ENCODE data around the gene KCNJ15. TPM values are rescaled to one million over a fixed set of nuclear protein-coding genes. Genes with fewer than 3 reads are reported as not detected.
"Not testable (repeated sequence)": the region's sequence is repeated elsewhere in the genome, so short reads cannot be mapped to it uniquely, and the experiment has no call there.

KCNJ15 gene
- total RNA-seq, 4 donors from 2014 or later, result 0.14 to 0.16 TPM; not detected in 2

DNA sequence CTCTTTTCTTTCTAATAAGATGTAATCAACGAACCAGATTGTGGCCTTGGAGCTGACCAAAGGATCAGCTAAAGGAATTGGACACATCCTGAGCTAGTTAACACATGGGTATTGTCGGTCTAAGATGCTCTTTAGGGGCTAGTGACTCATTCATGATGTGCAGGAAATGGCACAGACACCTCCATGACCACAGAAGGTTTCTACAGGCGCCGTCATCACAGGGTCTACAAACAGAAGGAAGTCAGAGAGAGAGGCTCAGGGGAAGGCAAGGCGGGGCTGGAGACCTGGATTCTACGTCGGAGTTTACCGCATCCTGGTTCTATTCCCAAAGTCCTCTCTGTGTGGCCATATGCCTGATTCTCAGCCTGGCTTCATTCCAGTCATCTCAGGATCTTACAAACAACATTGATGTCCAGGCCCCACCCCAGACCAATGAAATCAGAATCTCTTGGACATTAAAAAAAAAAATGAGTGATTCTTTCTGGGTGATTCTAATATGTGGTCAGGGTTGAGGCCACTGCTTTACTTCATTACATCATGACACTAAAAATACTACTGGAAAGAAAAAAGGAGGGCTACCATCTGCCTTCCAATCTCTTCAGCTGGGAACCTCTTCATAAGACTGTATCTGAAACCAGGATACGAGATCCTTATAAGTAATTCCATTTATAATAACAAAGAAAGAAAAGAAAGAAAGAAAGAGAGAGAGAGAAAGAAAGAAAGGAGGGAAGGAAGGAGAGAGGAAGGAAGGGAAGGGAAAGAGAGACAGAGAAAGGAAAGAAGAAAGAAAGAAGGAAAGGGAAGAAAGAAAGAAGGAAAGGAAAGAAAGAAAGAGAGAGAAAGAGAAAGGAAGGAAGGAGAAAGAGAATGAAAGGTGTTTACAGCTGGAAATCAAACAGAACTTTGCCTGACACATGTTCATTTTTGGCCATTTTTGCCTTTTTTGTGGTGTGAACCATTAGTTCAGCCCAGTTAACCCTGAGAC is 11.6 kb upstream of the KCNJ15 start:
- no peak overlapping the region for H3K27ac ChIP-seq
- no peak for DNase-seq
- in situ Hi-C loops (cut with MboI; ENCODE audit: low pct_ligation_motif_present in 1 of 4, low pct_unique_long_range_greater_than_20kb in 1 of 4, low sequenced_read_pairs in 3 of 4), result no loop called here
- H3K36me3 ChIP-seq, result no peaks in the 10 kb centered on the region
- intact Hi-C loops (cut with DNase I; ENCODE audit: low total_unique reads), result no loop called here
- no peaks in the 10 kb centered on the region for H3K9me3 ChIP-seq
- 72 to 73% methylated on average over 3 to 9 of the region's 9 CpGs for WGBS, 2 donors (ENCODE audit: low coverage in 1 of 2)
- no peak overlapping the region for H3K4me3 ChIP-seq
- TF ChIP-seq POLR2A (IDR thresholded peaks at IDR 0.05) (no peak), EP300 (IDR thresholded peaks at IDR 0.05; ENCODE audit: low read depth) (no peak), POLR2AphosphoS5 (IDR thresholded peaks at IDR 0.05) (no peak), CTCF (IDR thresholded peaks at IDR 0.05) (no peak)
- no peaks in the 10 kb centered on the region for H3K27me3 ChIP-seq
- H3K4me1 ChIP-seq, result peaks cover 4 to 17% (median 10%) of the 10 kb centered on the region in 4 donors

DNA sequence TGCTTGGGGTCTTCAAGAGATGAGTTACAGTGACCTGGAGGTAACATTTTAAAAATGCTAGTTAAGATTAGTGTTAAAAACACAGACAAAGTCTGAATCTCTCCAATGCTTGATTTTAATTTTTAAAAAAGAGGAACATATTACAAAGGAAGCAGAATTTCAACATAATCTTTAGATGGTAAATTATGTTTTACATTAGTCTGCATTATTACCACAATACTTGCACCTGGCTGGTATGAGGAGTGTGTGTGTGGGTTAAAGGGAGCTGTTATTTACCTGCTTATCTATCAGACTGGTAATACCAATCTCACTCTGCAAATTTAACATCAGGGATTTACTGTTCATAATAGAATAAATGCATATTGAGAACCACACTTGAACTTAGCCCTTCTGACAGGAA is 10.3 kb upstream of the KCNJ15 start:
- Histone ChIP-seq H3K4me3 (no peak overlapping the region), H3K36me3 (no peaks in the 10 kb centered on the region), H3K27ac (no peak overlapping the region), H3K27me3 (no peaks in the 10 kb centered on the region), H3K4me1 (peaks cover 5 to 27% (median 15%) of the 10 kb centered on the region in 4 donors), H3K9me3 (no peaks in the 10 kb centered on the region)
- DNase-seq, result no peak
- intact Hi-C loops (cut with DNase I; ENCODE audit: low total_unique reads) (no loop called here), in situ Hi-C loops (cut with MboI; ENCODE audit: low pct_ligation_motif_present in 1 of 4, low pct_unique_long_range_greater_than_20kb in 1 of 4, low sequenced_read_pairs in 3 of 4) (no loop called here)
- no peak for TF ChIP-seq POLR2A (IDR thresholded peaks at IDR 0.05)
- no peak for TF ChIP-seq EP300 (IDR thresholded peaks at IDR 0.05; ENCODE audit: low read depth)
- TF ChIP-seq CTCF (IDR thresholded peaks at IDR 0.05), result no peak
- no peak for TF ChIP-seq POLR2AphosphoS5 (IDR thresholded peaks at IDR 0.05)

DNA sequence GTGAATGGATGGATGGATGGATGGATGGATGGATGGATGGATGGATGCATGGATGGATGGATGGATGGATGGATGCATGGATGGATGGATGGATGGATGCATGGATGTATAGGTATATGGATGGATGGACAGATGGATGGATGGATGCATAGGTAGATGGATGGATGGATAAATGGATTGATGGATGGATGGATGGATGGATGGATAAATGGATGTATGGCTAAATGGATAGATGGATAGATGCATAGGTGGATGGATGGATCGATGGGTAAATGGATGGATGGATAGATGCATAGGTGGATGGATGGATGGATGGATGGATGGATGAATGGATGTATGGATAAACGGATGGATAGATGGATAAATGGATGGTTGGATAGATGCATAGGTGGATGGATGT is 9.7 kb upstream of the KCNJ15 start:
- H3K9me3 ChIP-seq; DNase-seq; intact Hi-C loops (cut with DNase I; ENCODE audit: low total_unique reads); in situ Hi-C loops (cut with MboI; ENCODE audit: low pct_ligation_motif_present in 1 of 4, low pct_unique_long_range_greater_than_20kb in 1 of 4, low sequenced_read_pairs in 3 of 4); H3K36me3 ChIP-seq; H3K27ac ChIP-seq; H3K27me3 ChIP-seq; H3K4me3 ChIP-seq: not testable (repeated sequence)
- H3K4me1 ChIP-seq, result peaks cover 5 to 29% (median 16%) of the 10 kb centered on the region in 4 donors
- WGBS, 2 donors (ENCODE audit: low coverage in 1 of 2), result 82 to 90% methylated on average over 2 of the region's 2 CpGs

DNA sequence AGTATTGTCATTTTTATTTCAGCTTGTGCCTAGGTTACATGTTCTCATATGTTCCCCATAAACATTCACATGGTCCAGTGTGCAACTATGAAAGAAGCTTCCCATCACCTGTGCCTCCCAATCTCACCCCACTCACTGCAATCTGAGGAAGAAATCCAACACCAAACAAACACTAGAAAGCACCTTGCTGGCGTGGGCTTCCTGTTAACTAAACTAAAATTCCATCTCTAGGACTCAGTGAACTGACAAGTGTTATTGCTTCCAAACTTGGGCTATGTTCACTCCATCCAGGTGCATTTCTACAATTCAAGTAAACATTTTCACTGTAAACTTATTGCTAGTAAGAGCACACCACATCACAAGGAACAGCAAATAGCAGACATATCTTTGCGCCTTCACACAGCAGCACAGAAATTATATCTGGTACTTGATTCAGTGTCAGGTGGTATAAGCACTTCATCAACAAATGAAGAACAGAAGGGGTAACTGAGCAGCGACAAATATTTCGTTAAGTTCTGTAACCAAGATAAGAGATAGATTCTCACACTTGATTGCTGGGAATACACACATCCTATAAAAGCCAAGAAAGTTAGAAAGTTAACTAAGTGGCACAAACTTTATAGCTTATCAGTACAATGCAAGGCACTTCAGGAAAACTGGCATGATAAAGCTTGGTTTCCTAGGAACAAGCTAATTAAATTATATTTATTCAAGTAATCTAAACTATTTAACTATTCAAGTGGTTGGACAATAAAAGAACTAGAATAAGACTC is 8.9 kb upstream of the KCNJ15 start:
- Histone ChIP-seq H3K36me3 (no peaks in the 10 kb centered on the region), H3K27ac (peak overlapping the region in 1 of 4 donors; percentile 39), H3K27me3 (no peaks in the 10 kb centered on the region), H3K4me1 (peaks cover 5 to 29% (median 16%) of the 10 kb centered on the region in 4 donors), H3K9me3 (no peaks in the 10 kb centered on the region), H3K4me3 (no peak overlapping the region)
- 56% methylated on average over 4 of the region's 4 CpGs; no CpG with 5 or more reads in 1 of the 2 donors for WGBS, 2 donors (ENCODE audit: low coverage in 1 of 2)
- in situ Hi-C loops (cut with MboI; ENCODE audit: low pct_ligation_motif_present in 1 of 4, low pct_unique_long_range_greater_than_20kb in 1 of 4, low sequenced_read_pairs in 3 of 4) (no loop called here), intact Hi-C loops (cut with DNase I; ENCODE audit: low total_unique reads) (no loop called here)
- TF ChIP-seq CTCF (IDR thresholded peaks at IDR 0.05), result no peak
- TF ChIP-seq EP300 (IDR thresholded peaks at IDR 0.05; ENCODE audit: low read depth), result no peak
- no peak for DNase-seq

All from transverse colon (tissue), 4 donors.